ENCODE measurements around the gene NSL1.

DNA sequence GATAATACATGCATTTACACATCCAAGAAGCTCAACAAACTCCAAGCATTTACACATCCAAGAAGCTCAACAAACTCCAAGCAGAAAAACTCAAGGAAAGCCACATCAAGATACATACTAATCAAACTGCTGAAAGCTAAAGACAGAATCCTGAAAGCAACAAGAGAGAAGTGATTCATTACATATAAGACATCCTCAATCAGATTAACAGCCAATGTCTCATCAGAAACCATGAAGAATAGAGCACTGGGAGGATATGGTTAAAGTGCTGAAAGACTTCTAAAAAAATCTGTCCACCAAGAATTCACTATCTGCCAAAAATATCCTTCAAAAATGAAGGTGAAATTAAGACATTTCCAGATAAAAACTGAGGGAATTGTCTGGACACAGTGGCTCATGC lies 46.3 kb downstream of the NSL1 start:
- TF ChIP-seq, protein P1, sequence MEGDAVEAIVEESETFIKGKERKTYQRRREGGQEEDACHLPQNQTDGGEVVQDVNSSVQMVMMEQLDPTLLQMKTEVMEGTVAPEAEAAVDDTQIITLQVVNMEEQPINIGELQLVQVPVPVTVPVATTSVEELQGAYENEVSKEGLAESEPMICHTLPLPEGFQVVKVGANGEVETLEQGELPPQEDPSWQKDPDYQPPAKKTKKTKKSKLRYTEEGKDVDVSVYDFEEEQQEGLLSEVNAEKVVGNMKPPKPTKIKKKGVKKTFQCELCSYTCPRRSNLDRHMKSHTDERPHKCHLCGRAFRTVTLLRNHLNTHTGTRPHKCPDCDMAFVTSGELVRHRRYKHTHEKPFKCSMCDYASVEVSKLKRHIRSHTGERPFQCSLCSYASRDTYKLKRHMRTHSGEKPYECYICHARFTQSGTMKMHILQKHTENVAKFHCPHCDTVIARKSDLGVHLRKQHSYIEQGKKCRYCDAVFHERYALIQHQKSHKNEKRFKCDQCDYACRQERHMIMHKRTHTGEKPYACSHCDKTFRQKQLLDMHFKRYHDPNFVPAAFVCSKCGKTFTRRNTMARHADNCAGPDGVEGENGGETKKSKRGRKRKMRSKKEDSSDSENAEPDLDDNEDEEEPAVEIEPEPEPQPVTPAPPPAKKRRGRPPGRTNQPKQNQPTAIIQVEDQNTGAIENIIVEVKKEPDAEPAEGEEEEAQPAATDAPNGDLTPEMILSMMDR (IDR thresholded peaks at IDR 0.05): no peak
- no peak for TF ChIP-seq EZH2 (IDR thresholded peaks at IDR 0.05; ENCODE audit: borderline replicate concordance, insufficient read depth, low read depth, low read length, poor library complexity, severe bottlenecking)

Measured in B cell (primary cell).